GM21423 (cell line): Measurements from ENCODE around the gene RPS5.
"Not testable (repeated sequence)": the region's sequence is repeated elsewhere in the genome, so short reads cannot be mapped to it uniquely, and the experiment has no call there.

Source experiments
- ATAC-seq: cut with Tn5 transposase; IDR thresholded peaks from one replicate; pipeline ENCODE4 v1.9.1; 2021; ENCODE audit warnings: mild to moderate bottlenecking, moderate library complexity; ENCODE audit not compliant: unreplicated experiment

Gene RPS5

DNA sequence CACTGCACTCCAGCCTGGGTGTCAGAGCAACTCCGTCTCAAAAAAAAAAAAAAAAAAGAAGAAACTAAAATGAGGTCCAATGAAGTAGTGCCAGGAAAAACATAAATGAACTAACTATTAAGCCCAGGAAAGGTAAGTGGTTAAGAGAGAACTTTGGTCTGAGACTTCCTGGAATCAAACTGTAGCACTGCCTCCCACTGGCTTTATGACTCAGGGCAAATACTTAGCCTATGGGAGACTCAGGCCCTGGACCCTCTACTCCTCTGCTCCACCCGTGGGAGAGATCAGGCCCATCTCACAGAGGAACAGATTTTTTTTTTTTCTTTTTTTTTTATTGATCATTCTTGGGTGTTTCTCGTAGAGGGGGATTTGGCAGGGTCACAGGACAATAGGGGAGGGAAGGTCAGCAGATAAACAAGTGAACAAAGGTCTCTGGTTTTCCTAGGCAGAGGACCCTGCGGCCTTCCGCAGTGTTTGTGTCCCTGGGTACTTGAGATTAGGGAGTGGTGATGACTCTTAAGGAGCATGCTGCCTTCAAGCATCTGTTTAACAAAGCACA lies 16.9 kb downstream of the RPS5 start:
- not testable (repeated sequence) for ATAC-seq

DNA sequence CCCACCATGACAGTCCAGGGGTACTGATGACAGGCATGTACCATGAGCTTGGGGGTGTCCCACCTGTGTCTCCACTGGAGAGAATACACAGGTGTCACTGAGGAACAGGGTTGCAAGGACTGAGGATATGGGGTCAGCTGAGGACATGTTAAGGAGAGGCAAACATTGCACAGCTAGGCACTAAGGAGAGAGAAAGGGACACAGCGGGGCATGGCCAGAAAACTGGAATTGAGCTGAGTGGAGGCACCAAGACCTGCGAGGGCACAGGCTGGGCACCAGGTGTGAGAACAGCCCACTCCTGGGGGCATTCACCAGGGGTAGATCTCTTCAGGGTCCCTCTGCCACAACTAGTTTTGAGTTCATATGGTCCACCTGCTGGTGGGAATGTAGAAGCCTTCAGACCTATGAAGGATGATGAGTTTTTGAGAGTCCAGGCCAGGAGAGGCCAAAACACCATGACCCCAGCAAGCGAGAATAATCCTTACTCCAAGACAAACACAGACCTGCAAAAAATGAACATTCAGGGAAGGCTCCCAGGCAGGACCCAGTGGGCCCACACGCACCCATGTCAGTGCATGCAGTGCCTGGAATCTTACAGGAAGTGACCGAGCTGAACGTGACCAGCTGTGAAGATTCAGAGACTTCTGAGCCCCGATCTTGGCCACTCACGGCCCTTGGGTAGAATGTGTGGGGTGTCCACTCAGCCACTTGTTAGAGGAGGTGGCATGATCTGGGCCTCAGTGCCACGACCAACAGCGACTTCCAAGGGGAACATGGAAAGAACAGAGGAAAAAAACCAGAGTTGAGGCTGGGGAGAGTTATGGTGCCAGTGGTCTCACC lies 20.0 kb downstream of the RPS5 start:
- no peak for ATAC-seq

DNA sequence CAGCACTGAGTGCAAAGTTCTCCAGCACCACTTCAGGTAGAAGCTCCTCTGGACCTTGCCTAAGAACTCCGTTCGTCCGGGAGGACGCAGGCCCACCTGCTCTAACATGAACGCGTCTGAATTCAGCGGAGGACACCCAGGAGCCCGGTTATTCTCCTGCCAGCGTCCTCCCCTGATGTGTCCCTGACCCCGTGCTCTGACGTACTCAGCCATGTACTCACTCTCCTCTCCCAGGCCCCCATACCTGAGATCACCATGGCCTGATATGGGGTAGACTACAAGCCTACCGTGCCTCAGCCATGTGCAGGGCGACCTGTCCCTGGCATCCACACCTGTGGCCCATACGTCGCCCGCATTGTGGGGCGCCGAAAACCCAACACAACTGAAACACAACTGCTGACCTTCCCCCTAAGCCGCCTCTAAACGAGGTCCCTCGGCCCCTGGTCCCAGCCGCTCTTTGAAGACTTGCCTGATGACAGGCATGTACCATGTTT lies 20.6 kb downstream of the RPS5 start:
- no peak for ATAC-seq

DNA sequence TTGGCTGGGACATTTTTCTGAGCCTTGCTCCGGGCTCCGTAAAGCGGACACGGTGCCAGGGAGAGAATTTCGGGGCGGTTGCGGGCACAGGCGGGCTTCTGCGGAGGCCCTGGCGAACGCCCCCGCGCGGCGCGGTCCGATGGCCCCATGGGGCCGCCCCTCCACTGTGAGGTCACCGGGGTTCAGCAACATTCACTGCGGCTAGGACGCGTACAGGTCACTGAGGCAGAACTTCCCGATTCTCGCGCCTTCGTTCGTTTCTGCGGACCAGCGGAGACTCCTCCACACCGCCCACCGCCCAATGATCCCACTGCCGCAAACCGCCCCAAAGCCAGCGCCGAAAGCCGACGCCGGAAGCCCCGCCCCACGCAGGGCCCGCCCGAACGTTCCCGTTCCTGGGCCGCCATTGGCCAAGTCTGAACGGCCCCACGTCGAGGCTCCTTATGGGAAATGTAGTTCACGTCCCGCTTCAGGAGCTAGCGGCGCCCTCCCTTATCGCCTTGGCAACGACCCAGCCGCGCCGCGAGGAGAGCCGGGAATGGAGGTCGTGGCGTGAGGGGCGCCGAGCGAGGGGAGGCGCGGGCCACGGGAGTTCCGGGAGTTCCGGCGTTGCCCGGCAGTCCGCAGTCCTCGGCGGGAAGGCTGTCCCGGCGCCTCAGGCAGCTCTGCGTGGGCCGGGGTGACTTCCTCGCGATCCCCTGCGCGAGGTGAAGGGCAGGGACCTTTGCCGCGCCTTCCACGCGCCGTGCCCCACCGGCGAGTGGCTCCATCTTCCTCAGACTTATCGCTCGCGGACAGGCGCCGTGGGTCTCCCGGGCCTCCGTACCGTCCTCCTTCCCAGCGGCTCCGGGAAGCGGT lies 21.3 kb downstream of the RPS5 start, which contains the start of gene ZNF584:
ZNF584 (plus strand) TSS at position 498 of the 858 bp plus-strand sequence. CDS start 499 bp downstream, outside the sequence.
- peak; percentile 92 for ATAC-seq

DNA sequence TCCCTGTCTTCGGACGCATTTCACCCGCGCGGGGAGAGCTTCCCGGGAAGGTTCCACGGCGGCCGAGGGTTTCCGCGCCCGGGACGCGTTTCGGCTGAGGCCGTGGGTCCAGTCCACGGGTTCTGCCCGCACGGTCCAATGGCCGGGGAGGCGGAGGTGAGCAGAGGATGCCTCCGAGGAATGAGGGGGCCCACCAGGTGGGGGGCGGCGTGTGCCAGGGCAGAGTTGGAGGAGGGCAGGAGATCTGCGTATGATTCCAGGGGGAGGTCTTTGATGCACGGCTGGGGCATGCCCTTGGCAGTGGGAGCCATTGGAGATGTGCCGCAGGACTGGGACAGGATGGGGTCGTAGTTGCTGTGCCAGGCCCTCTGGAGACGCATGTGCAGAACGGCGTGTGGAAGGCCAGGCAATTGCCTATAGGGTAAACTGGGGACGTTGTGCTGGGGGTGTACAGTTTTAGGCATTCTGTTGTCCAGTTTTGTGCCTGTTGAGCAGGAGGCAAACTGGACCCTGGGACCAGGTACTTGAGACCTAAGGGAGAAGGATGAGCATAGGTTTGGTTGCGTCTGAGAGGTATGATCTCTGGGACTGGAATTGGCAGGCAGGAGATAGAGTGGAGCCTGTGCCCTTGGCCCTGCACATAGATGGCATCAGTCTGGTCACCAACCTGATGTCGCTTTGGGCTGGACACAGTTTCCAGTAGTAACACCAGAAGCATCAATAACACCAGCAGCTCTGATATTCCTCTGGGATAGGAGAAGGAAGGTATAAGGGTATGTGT lies 22.1 kb downstream of the RPS5 start:
- ATAC-seq: peak; percentile 17

DNA sequence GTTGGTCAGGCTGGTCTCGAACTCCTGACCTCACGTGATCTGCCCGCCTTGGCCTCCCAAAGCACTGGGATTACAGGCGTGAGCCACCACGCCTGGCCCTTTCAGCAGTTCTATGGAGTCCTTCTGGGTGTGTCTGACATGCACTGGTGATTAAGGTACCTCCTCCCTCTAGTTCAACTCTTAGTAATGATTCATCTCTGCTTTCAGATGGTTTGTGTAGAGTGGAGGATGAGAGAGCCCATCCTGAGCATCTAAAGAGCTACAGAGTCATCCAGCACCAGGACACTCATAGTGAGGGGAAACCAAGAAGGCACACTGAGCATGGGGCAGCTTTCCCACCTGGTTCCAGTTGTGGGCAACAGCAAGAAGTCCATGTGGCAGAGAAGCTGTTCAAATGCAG lies 29.5 kb downstream of the RPS5 start:
- ATAC-seq: no peak

DNA sequence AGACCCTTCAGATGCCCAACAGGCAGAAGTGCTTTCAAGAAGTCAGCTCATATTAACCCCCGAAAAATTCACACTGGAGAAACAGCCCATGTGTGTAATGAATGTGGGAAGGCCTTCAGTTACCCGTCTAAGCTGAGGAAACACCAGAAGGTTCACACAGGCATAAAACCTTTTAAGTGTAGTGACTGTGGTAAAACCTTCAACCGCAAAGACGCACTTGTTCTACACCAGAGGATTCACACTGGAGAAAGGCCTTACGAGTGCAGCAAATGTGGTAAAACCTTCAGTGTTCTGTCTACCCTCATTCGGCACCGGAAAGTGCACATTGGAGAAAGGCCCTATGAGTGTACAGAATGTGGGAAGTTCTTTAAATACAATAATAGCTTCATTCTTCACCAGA lies 30.0 kb downstream of the RPS5 start:
- ATAC-seq: no peak

DNA sequence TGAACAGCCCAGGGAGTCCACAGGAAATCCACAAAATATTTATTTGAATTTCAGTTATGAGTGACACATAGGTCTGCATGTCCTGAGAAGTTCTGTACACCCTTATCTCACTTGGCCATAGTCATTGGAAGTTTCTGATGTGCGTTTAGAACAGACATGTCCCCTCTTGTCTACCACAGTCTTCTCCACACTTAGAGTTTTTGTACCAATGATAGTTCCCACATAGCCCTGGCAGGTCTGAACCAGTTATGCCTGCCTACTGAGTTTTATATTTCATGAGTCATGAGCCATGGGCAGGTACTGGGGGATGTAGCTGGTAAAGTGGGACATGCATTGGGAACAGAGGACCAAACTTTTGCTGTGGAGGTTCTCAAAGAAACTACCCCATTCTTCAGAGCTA lies 41.5 kb downstream of the RPS5 start:
- ATAC-seq: no peak

DNA sequence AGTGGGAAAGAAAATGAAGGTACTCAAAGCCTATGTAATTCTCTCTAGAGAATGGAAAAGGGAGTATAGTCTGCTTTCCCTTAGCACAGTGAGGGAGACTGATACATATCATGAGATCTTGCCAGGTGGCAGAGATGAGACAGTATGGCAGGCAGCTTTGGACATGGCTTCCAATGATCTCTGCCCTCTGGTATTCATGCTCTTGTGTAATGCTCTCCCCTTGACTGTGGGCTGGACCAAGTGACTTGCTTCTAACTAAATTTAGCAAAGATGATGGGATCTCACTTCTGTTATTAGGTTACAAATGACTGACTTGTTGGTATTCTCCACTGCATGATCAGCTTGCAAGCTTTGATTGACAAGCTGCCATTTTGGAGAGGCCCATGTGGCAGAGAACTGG lies 42.7 kb downstream of the RPS5 start:
- ATAC-seq: no peak

DNA sequence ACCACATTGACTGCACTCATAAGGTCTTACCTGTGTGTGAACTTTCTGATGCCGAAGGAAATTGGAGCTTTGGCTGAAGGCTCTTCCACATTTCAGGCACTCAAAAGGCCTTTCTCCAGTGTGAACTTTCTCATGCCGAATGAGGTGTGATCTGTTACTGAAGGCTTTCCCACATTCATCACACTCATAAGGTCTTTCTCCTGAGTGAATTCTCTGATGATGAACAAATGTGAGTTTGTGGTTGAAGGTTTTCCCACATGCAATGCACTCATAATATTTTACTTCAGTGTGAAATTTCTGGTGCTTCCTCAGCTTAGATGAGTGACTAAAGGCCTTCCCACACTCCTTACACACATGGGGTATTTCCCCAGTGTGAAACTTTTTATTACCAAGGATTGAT lies 47.1 kb downstream of the RPS5 start:
- ATAC-seq: no peak

DNA sequence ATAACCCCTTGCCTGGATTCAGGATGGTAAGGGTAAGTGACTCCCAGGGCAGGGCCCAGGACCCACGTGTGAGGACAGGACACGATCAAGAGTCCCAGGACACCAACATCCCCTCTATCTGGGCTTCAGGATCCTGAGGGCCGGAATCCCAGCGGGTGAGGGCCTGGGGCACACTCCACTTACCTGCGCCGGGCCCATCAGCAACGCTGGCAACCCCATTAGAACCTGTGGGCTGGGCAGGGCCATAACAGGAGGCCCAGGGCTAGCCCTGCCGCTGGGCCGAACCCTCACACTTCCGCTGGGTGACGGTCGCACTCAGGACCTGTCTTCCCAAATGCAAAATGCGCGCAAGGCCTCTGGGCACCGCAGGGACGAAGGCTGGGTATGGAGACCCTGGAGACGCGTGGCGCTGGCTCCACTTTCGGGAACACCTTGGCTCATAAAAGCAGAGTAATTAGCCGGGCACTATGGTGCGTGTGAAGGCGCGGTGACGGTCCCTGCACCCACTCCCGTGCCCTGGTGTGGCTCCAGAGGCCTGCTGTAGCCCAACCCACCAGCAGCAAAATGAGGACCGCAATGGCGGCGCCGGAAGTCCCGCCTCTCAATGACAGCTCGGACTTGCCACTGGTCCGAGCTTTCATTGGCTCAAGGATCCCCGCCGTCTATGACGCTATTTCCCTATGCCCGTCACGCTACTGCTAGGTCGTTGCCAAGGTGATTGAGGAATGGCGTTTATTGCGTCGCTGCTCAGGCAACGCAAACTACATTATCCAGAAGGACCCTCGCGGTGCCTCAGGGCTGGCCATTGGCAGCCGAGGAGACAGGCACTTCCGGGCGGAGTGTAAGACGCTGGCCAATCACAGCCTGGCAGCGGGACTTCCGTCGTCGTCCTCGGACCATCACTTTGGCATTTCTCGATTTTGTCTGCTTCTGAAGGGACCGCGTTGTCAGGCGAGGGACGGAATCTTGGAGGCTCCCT lies 52.8 kb downstream of the RPS5 start, which contains the start of gene ZNF132:
ZNF132 (minus strand) TSS at position 578 of the 979 bp plus-strand sequence; CDS start at position 246, 332 bp downstream.
- peak; percentile 96 for ATAC-seq

DNA sequence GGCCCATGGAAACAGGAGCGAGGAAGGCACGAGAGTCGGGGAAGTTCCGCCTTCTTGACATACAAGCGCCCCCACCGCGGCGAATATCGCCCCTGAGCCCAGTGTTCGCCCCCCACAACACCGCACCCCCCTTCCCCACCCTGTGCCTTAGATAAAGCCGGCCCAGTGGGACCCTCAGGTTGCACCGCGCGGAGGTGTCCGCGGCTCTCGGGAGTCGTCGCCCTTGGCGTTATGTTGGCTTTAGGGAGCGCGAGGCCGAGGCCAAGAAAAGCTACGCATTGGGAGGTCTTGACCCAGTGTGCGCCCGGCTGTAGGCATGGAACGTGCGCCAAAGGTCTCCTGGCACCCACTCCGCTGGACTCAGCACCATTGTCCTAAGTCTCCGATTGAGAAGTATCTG lies 53.5 kb downstream of the RPS5 start:
- ATAC-seq: no peak

DNA sequence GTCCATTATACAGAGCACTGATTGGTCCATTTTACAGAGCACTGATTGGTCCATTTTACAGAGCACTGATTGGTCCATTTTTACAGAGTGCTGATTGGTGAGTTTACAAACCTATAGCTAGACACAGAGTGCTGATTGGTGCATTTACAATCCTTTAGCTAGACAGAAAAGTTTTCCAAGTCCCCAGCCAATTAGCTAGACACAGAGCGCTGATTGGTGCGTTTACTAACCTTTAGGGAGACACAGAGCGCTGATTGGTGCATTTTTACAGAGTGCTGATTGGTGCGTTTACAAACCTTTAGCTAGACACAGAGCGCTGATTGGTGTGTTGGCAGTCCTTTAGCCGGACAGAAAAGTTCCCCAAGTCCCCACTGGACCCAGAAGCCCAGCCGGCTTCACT lies 55.9 kb downstream of the RPS5 start:
- ATAC-seq: not testable (repeated sequence)
